Activated CD4-positive, alpha-beta T cell treated with anti-CD3 and anti-CD28 coated beads for 36 hours (primary cell): ENCODE data around the gene MMD. TPM values are rescaled to one million over a fixed set of nuclear protein-coding genes. Genes with fewer than 3 reads are reported as not detected.
"Not testable (repeated sequence)": the region's sequence is repeated elsewhere in the genome, so short reads cannot be mapped to it uniquely, and the experiment has no call there.

Source experiments
- ATAC-seq: fragments of 200-7000 bp; cut with Tn5 transposase; one replicate; pipeline ENCODE4 v1.10.0; 2021; ENCODE audit warnings: mild to moderate bottlenecking, moderate library complexity
- CTCF ChIA-PET: fragments of 350-600 bp; sonication (Branson Sonifier 250); formaldehyde crosslinking; loops from one replicate; lab custom pipeline; 2021; ENCODE audit warnings: antibody characterized with exemption; lab: Charles Lee
- POLR2A ChIA-PET: fragments of 350-600 bp; sonication (Branson Sonifier 250); formaldehyde crosslinking; loops from one replicate; lab custom pipeline; 2021; ENCODE audit warnings: antibody characterized with exemption, inconsistent platforms; lab: Charles Lee
- DNase-seq: peaks from one replicate; pipeline ENCODE4 v3.0.0-alpha.2; 2020
- H3K27ac Mint-ChIP-seq: one replicate; pipeline ENCODE4 v1.8.0; 2021; ENCODE audit warnings: mixed read lengths
- H3K27me3 Mint-ChIP-seq: one replicate; pipeline ENCODE4 v1.8.0; 2021; ENCODE audit warnings: mixed read lengths
- H3K36me3 Mint-ChIP-seq: one replicate; pipeline ENCODE4 v1.8.0; 2021; ENCODE audit warnings: low read depth, mixed read lengths
- H3K4me1 Mint-ChIP-seq: one replicate; pipeline ENCODE4 v1.8.0; 2021; ENCODE audit warnings: mixed read lengths
- H3K4me3 Mint-ChIP-seq: one replicate; pipeline ENCODE4 v1.8.0; 2021; ENCODE audit warnings: mild to moderate bottlenecking, moderate library complexity, mixed read lengths
- H3K9me3 Mint-ChIP-seq: one replicate; pipeline ENCODE4 v1.8.0; 2021; ENCODE audit warnings: low read depth, mixed read lengths
- intact Hi-C, 2 experiments: fragments of 100-400 bp; cut with DNase I in 1 of 2; cut with micrococcal nuclease in 1 of 2; formaldehyde crosslinking; loops; one replicate each; pipeline versions ENCODE4 v1.14.2 to v1.15.1; 2022 to 2024; cut with DNase I, micrococcal nuclease
- total RNA-seq, 2 experiments: library from RNA; stranded (reverse); gene quantifications; one replicate each; pipeline ENCODE4 v1.2.3, GENCODE V29; 2021

MMD gene, protein sequence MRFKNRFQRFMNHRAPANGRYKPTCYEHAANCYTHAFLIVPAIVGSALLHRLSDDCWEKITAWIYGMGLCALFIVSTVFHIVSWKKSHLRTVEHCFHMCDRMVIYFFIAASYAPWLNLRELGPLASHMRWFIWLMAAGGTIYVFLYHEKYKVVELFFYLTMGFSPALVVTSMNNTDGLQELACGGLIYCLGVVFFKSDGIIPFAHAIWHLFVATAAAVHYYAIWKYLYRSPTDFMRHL
- 10 to 100 TPM; 17.4 to 19.6 TPM for total RNA-seq

DNA sequence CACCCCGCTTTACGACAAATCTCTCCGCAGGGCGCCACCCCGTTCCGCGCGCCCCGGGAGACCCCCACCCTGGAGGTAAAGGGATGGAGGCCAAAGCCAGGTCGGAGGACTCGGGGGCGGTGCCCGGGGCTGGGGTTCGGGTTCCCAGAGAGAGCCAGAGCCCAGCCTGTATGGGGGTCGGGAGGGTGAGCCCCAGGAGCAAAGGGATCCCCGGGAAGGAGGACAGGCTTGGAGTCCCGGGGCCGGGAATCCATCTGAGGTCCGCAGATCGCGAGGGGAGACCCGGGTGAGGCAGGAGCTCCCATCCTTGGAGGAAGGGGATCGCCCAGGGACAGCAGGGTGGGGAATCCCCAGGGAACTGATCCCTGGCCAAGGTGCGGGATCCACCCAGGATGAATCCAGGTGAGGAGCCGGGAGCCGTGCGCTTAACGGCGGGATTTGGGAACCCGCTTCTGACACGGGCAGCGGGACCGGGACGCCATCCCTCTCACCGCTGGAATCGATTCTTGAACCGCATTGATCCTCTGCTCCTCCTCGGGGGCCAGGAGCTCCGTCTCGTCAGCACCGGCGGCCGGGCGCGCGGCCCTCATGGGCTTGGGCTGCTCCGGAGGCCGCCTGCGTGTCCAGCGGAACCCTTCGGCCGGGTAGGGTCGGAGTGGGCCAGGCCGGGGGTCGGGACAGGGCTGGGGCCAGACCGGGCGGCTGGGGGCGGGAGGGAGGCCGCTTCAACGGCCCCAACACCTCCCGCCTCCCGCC, at the start of gene MMD:
TSS of gene MMD (minus strand) at position 657 of the 756 bp plus-strand sequence. CDS start at position 517, 140 bp downstream.
- ChIA-PET CTCF (interaction anchor here (0.8 to 2.3 kb wide), 3 partner anchors 16 to 470 kb away, joined by 3 to 5 read pairs (median 5); no protein-coding TSS in a partner anchor), POLR2A (interaction anchor here (1.5 kb wide), 1 partner anchor 156 kb away, joined by 3 read pairs; no protein-coding TSS in a partner anchor)
- Mint-ChIP-seq H3K4me3 (peak within 1 kb of the TSS; percentile 86), H3K27ac (peak within 1 kb of the TSS; percentile 89), H3K36me3 (peaks cover 8% of the 10 kb centered on the region), H3K27me3 (peaks cover 22% of the 10 kb centered on the region), H3K4me1 (peaks cover 44% of the 10 kb centered on the region), H3K9me3 (peaks cover 3% of the 10 kb centered on the region)
- intact Hi-C loops, result loop anchor here (1.0 to 10.0 kb wide), 11 partner anchors 36 to 1411 kb away; partner anchors contain the start of genes COX11 (in 2 of the 2), STXBP4 (in 2 of the 2), C17orf67 (in 1 of the 2) and DGKE (in 1 of the 2)
- DNase-seq (no peak), ATAC-seq (peak; percentile 22)

DNA sequence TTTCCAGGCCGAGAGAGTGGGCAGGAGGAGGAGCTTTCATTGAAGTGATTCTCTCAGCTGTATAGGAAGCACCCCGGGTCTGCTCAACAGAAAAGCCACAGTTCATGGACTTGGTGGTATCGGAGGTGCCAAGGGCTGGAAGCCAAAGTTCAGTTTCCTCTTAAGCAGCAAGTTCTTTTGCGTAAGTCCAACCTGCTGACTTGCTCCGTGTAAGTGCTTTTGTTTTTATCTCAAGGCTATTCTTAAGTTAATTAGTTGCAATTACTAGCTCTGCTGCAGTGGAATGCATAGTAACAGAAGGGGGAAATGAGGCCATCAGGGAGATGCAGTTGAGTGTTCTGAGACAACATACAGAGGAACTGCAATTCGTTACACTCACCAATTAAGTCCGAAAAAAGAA, 45.0 kb upstream of the MMD start:
- peaks cover 8% of the 10 kb centered on the region for H3K4me1 Mint-ChIP-seq
- H3K4me3 Mint-ChIP-seq, result no peak overlapping the region
- H3K36me3 Mint-ChIP-seq, result no peaks in the 10 kb centered on the region
- CTCF ChIA-PET, result interaction anchor here (0.6 to 1.9 kb wide), 3 partner anchors 27 to 48 kb away, joined by 4 to 6 read pairs (median 5); no protein-coding TSS in a partner anchor
- ATAC-seq (no peak), DNase-seq (no peak)
- POLR2A ChIA-PET, result no interaction called here
- intact Hi-C loops, result no loop called here
- no peaks in the 10 kb centered on the region for H3K9me3 Mint-ChIP-seq
- H3K27me3 Mint-ChIP-seq, result peaks cover 2% of the 10 kb centered on the region
- H3K27ac Mint-ChIP-seq, result no peak overlapping the region

DNA sequence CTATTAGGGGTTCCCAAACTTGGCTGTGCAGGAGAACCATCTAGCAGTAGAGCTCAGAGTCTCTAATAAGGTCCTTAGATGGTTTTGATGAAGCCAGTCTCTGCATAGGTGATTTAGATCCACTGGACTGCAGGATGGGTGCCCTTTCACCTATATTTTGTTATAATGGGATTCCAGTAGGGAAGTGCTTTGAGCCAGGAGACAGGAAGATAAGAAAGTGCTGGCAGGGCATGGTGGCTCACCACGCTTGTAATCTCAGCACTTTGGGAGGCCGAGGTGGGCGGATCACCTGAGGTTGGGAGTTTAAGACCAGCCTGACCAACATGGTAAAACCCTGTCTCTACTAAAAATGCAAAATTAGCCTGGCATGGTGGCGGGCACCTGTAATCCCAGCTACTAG, 44.1 kb upstream of the MMD start:
- intact Hi-C loops, DNase-seq, POLR2A ChIA-PET, H3K36me3 Mint-ChIP-seq, H3K27me3 Mint-ChIP-seq, H3K4me1 Mint-ChIP-seq, ATAC-seq, H3K4me3 Mint-ChIP-seq, H3K9me3 Mint-ChIP-seq, H3K27ac Mint-ChIP-seq: not testable (repeated sequence)
- CTCF ChIA-PET, result interaction anchor here (0.6 to 1.9 kb wide), 2 partner anchors 27 to 49 kb away, joined by 4 to 6 read pairs; no protein-coding TSS in a partner anchor

DNA sequence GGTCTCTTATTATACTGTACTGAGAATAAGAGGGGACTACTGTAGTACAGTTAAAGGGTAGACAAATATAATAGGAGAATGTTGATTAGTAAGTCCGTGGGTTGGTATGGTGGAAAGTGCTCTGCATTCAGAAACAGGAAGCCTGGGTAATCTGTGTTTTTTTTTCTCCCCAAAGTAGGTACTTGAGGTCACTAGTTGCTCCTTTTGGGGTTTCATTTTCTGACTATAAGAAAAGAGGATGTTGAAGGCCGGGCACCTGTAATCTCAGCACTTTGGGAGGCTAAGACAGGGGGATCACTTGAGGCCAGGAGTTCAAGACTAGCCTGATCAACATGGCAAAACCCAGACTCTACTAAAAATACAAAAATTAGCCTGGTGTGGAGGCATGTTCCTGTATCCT, 42.0 kb upstream of the MMD start:
- ChIA-PET CTCF (no interaction called here), POLR2A (interaction anchor here (0.7 kb wide), 1 partner anchor 392 kb away, joined by 4 read pairs; no protein-coding TSS in a partner anchor)
- no peaks in the 10 kb centered on the region for H3K9me3 Mint-ChIP-seq
- H3K27me3 Mint-ChIP-seq, result peaks cover 2% of the 10 kb centered on the region
- peaks cover 18% of the 10 kb centered on the region for H3K4me1 Mint-ChIP-seq
- no peak overlapping the region for H3K27ac Mint-ChIP-seq
- no peaks in the 10 kb centered on the region for H3K36me3 Mint-ChIP-seq
- intact Hi-C loops, result no loop called here
- no peak for ATAC-seq
- H3K4me3 Mint-ChIP-seq, result no peak overlapping the region
- no peak for DNase-seq

DNA sequence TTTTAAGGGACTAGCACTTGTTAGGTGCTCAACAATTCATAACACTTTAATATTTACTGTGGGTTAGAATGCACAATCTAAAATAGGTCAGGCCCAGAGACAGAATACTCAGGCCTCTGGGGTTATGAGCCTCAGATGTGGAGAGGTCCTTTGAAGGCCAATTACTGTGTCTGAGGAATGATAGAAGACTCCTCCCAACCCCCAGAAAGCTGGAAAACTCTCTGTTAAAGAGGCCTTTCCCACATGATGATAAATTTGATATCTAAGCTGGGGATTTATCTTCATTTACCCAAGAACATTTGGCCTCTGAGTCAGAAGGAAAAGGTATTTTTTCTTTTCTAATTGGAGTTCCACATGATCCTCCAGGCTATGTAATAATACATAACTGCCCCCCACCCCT, 41.1 kb upstream of the MMD start:
- intact Hi-C loops, result no loop called here

DNA sequence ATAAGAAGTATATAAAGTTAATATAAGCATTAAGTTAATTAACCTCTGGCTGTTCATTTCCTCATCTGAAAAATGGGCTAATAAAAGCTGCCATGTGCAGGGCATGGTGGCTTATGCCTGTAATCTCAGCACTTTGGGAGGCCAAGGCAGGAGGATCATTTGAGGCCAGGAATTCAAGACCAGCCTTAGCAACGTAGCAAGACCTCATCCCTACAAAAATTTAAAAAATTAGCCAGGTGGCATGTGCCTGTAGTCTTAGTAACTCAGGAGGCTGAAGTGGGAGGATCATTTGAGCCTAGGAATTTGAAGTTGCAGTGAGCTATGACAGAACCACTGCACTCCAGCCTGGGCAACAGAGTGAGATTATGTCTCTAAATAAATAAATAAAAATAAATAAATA, 40.6 kb upstream of the MMD start:
- no peaks in the 10 kb centered on the region for H3K36me3 Mint-ChIP-seq
- no peak overlapping the region for H3K4me3 Mint-ChIP-seq
- ATAC-seq (no peak), DNase-seq (no peak)
- H3K27me3 Mint-ChIP-seq, result peaks cover 8% of the 10 kb centered on the region
- peaks cover 24% of the 10 kb centered on the region for H3K4me1 Mint-ChIP-seq
- POLR2A ChIA-PET, result interaction anchor here (0.7 kb wide), 1 partner anchor 33 kb away, joined by 3 read pairs; no protein-coding TSS in a partner anchor
- CTCF ChIA-PET, result interaction anchor here (0.6 kb wide), 1 partner anchor 308 kb away, joined by 4 read pairs; no protein-coding TSS in a partner anchor
- no peak overlapping the region for H3K27ac Mint-ChIP-seq
- intact Hi-C loops, result no loop called here
- no peaks in the 10 kb centered on the region for H3K9me3 Mint-ChIP-seq

More for the DNA sequence above, 41.1 kb upstream of the MMD start:
- Mint-ChIP-seq H3K4me3 (no peak overlapping the region), H3K27ac (no peak overlapping the region), H3K9me3 (no peaks in the 10 kb centered on the region), H3K36me3 (no peaks in the 10 kb centered on the region), H3K4me1 (peaks cover 24% of the 10 kb centered on the region), H3K27me3 (peaks cover 7% of the 10 kb centered on the region)
- ATAC-seq (no peak), DNase-seq (no peak)
- CTCF ChIA-PET, result interaction anchor here (0.6 kb wide), 1 partner anchor 307 kb away, joined by 4 read pairs; no protein-coding TSS in a partner anchor
- POLR2A ChIA-PET, result interaction anchor here (0.7 kb wide), 1 partner anchor 33 kb away, joined by 3 read pairs; no protein-coding TSS in a partner anchor

DNA sequence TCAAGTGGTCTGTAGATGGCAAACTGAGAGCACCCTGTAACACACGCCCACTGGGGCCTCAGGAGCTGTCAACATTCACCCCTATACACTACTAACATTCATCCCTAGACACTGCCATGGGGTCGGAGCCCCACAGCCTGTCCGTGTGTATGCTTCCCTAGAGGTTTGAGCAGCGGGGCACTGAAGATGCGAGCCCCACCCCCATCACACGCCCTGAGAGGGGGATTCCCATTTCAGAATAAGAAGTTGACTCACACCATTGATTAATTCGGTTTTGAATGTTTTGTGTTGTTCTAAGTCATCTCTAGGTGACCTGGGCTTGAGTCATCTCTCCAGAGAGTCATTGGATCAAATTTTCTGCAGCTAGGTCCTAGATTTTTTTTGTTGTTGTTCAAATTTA, 37.3 kb upstream of the MMD start:
- no peaks in the 10 kb centered on the region for H3K9me3 Mint-ChIP-seq
- DNase-seq (peak; percentile 83), ATAC-seq (peak; percentile 99)
- H3K4me1 Mint-ChIP-seq, result peaks cover 24% of the 10 kb centered on the region
- no peak overlapping the region for H3K4me3 Mint-ChIP-seq
- no peak overlapping the region for H3K27ac Mint-ChIP-seq
- H3K36me3 Mint-ChIP-seq, result no peaks in the 10 kb centered on the region
- CTCF ChIA-PET, result interaction anchor here (1.3 kb wide), 1 partner anchor 27 kb away, joined by 4 read pairs; no protein-coding TSS in a partner anchor
- POLR2A ChIA-PET, result no interaction called here
- peaks cover 14% of the 10 kb centered on the region for H3K27me3 Mint-ChIP-seq
- intact Hi-C loops, result loop anchor here (1.0 to 5.0 kb wide), 5 partner anchors 23 to 275 kb away; partner anchors contain the start of gene MMD (in 2 of the 2)

DNA sequence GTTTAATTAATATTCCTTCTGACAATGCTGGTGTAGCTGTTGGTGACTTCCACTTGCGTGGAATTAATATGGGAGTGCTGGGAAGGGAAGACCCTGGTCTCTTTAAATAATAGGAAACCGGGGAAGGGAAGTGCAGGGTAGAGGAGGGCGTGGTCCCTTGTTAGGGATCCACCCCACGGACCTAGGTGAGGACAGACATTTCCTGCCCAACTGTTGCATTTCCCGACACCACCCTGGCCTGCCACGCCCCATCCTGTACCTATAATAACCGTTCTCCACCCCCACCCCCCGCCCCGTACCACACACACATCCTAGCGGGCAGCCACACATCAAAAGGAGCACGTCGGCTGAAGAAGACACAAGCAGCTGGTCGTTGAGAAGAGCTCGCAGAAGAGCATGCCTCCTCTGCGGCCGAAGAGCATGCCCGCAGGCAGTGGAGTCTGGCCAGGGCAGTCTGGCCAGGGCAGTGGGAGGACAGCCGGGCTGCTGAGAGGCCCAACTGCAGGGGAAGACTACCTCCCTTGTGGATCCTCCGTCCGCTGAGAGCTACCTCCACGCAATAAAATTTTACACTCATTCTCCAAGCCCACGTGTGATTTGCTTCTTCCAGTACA, 36.8 kb upstream of the MMD start:
- Mint-ChIP-seq H3K27ac (no peak overlapping the region), H3K36me3 (no peaks in the 10 kb centered on the region), H3K27me3 (peaks cover 14% of the 10 kb centered on the region), H3K4me1 (peaks cover 18% of the 10 kb centered on the region), H3K4me3 (no peak overlapping the region), H3K9me3 (no peaks in the 10 kb centered on the region)
- intact Hi-C loops, result loop anchor here in 1 of 2 experiments (5.0 kb wide), 1 partner anchor 36 kb away; the partner anchor contains the start of gene MMD
- no peak for DNase-seq
- ChIA-PET CTCF (interaction anchor here (1.3 kb wide), 1 partner anchor 26 kb away, joined by 4 read pairs; no protein-coding TSS in a partner anchor), POLR2A (no interaction called here)
- no peak for ATAC-seq

DNA sequence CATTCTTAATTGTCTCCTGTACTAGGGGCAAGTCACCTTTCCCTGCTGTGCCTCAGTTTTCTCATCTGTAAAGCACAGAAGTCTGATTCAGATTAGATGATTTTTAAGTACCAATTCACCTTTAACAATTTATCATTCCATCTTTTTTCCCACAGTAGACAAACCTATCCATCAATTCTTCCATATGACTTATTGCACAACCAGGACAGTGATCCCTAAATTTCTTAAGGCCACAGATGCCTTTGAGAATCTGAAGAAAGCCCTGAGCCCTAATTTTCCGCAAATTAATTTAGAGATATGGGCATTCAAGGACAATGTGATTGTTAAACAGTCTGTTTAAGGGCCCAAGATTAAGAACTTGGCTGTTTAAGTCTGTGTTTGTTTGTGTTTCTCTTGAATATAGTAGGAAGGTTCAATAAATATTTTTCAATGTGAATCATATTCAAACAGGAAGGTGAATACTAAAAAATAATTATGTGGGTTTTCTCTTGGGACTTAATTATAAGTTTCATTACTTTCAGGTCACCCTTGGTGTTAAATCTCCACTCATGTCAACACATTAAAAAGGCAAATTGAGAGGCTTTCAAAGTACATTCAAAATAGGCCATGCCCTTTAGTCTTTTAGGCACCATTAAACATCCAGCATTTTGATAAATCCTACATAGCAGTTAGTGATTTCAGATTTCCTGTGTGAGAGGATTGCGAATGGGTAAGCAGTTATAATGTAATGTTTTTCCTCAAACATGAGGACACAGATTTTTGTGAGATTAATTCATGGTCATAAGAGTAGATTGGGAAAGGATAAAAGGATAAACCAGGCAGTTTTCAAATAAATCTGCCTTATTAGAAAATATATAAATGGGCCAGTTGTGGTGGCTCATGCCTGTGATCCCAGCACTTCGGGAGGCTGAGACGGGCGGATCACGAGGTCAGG, 34.9 kb upstream of the MMD start:
- POLR2A ChIA-PET, result no interaction called here
- no peak for ATAC-seq
- CTCF ChIA-PET, result no interaction called here

DNA sequence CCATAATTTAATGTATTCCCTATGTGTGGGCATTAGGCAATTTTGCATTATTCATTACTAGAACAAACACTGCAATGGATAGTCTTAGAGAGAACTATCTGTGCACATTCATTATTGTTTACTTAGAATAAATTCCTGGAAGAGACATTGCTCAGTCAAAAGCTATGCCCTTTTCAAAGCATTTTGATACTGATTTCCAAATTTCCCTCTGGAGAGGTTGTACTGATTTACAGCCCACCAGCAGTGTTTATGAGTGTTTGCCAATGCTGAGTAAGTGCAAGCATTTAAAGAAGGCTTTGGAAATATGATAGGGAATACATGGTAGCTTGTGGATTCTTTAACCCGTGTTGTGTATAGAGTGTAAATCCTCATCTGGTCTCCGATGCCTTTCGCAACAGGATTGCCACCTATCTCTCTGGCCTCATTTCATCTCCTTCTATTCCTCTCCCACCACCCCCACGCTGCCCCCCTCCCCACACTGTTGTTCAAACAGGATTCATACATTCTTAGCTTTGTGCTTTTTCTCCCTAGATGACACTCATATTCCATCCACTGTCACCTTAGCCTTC, 33.4 kb upstream of the MMD start:
- ChIA-PET CTCF (no interaction called here), POLR2A (no interaction called here)
- Mint-ChIP-seq H3K27ac (no peak overlapping the region), H3K36me3 (no peaks in the 10 kb centered on the region), H3K27me3 (peaks cover 12% of the 10 kb centered on the region), H3K4me1 (peaks cover 18% of the 10 kb centered on the region), H3K9me3 (no peaks in the 10 kb centered on the region), H3K4me3 (no peak overlapping the region)
- DNase-seq (no peak), ATAC-seq (no peak)
- intact Hi-C loops, result loop anchor here in 1 of 2 experiments (5.0 kb wide), 1 partner anchor 33 kb away; the partner anchor contains the start of gene MMD

More for the DNA sequence above, 34.9 kb upstream of the MMD start:
- DNase-seq, result no peak
- Mint-ChIP-seq H3K27me3 (peaks cover 12% of the 10 kb centered on the region), H3K9me3 (no peaks in the 10 kb centered on the region), H3K27ac (no peak overlapping the region), H3K36me3 (no peaks in the 10 kb centered on the region), H3K4me3 (no peak overlapping the region), H3K4me1 (peaks cover 16% of the 10 kb centered on the region)
- intact Hi-C loops, result loop anchor here in 1 of 2 experiments (5.0 kb wide), 1 partner anchor 34 kb away; the partner anchor contains the start of gene MMD
